Choroid plexus epithelial cell (primary cell): Measurements from ENCODE around the gene KANSL1L.
A peak's percentile ranks its signal among the peaks of the same experiment; 100 is the strongest.
"Not testable (repeated sequence)": the region's sequence is repeated elsewhere in the genome, so short reads cannot be mapped to it uniquely, and the experiment has no call there.

Source experiments
- DNase-seq: peaks from one replicate; pipeline ENCODE4 v3.0.0-alpha.2; 2010; ENCODE audit warnings: low read depth
- H3K4me3 ChIP-seq: 2 replicates; pipeline ENCODE4 v1.5.1; 2011; ENCODE audit warnings: low read depth, mild to moderate bottlenecking, control low read depth, low read length, moderate library complexity
- TF ChIP-seq, protein P1 (sequence below): conservative IDR thresholded peaks from 2 replicates; pipeline ENCODE4 v1.5.1; 2011; ENCODE audit warnings: low read depth, mild to moderate bottlenecking, control low read depth, inconsistent platforms, low read length, moderate library complexity

KANSL1L gene

DNA sequence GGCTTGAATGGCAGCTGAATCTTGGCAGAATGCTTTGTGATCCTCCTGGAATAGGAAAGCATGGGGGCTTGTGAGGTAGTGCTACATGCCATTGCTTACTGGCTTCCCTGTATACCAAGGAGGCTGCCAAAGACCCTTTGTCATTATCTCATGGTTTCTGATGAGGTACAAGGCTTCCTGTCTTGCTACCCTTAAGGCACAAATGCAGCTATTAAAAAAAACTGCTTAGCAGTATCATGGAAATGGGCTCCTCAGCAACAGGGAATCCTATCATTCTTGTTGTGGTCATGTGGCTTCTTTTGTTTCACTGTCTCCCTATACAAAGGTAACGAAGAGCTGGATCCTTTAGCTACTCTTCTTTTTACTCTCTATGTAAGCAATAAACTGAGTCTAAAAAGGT, 6.6 kb upstream of the KANSL1L start:
- TF ChIP-seq, protein P1, sequence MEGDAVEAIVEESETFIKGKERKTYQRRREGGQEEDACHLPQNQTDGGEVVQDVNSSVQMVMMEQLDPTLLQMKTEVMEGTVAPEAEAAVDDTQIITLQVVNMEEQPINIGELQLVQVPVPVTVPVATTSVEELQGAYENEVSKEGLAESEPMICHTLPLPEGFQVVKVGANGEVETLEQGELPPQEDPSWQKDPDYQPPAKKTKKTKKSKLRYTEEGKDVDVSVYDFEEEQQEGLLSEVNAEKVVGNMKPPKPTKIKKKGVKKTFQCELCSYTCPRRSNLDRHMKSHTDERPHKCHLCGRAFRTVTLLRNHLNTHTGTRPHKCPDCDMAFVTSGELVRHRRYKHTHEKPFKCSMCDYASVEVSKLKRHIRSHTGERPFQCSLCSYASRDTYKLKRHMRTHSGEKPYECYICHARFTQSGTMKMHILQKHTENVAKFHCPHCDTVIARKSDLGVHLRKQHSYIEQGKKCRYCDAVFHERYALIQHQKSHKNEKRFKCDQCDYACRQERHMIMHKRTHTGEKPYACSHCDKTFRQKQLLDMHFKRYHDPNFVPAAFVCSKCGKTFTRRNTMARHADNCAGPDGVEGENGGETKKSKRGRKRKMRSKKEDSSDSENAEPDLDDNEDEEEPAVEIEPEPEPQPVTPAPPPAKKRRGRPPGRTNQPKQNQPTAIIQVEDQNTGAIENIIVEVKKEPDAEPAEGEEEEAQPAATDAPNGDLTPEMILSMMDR = no peak
- no peak overlapping the region for H3K4me3 ChIP-seq
- no peak for DNase-seq

DNA sequence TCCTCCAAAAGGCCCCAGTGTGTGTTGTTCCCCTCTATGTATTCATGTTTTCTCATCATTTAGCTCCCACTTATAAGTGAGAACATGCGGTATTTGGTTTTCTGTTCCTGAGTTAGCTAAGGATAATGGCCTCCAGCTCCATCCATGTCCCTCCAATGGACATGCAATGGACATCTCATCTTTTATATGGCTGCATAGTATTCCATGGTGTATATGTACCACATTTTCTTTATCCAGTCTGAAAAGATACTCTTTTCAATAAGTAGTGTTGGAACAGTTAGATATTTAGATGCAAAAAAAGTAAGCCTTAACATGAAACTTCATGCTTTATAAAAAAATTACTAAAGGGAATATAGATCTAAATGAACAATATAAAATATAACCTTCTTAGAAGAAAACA, 5.9 kb upstream of the KANSL1L start:
- H3K4me3 ChIP-seq, DNase-seq: not testable (repeated sequence)

DNA sequence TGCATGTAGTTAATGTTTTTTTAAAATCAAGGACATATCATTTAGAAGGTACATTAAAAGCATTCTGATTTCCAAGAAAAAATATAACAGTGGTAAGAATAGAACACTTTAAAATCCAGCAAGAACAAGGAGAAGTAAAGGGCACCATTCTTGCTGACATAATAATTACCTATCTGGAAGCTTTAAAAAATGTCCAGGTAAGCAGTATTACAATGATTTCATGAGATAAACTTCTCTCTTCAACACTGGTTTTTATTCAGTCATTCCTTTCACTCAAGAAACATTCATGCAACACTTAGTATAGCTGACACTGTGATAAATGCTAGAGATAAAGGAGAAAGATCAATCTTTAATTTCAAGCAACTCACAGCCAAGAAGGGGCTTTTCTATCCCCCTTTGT, 2.9 kb upstream of the KANSL1L start:
- TF ChIP-seq, protein P1 = no peak
- H3K4me3 ChIP-seq = no peak overlapping the region
- no peak for DNase-seq

DNA sequence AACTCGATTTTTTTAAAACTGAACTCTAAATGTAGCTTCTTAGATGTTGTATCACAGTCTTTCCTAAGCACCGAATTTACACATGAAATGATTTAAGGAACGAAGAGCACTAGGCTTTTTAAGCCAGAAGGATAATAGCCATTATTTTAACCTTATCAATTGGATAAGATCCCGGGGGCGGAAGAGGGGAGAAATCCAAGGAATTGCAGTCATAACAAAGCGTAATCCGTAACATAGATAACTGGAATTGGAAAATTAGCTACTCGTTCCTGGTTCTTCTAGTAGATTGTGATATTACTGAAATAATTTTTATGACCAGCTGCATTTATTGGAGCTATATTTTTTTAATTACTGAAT, 988 bp upstream of the KANSL1L start:
- no peak for DNase-seq
- H3K4me3 ChIP-seq = peak overlapping the region; percentile 86
- TF ChIP-seq, protein P1 = no peak

DNA sequence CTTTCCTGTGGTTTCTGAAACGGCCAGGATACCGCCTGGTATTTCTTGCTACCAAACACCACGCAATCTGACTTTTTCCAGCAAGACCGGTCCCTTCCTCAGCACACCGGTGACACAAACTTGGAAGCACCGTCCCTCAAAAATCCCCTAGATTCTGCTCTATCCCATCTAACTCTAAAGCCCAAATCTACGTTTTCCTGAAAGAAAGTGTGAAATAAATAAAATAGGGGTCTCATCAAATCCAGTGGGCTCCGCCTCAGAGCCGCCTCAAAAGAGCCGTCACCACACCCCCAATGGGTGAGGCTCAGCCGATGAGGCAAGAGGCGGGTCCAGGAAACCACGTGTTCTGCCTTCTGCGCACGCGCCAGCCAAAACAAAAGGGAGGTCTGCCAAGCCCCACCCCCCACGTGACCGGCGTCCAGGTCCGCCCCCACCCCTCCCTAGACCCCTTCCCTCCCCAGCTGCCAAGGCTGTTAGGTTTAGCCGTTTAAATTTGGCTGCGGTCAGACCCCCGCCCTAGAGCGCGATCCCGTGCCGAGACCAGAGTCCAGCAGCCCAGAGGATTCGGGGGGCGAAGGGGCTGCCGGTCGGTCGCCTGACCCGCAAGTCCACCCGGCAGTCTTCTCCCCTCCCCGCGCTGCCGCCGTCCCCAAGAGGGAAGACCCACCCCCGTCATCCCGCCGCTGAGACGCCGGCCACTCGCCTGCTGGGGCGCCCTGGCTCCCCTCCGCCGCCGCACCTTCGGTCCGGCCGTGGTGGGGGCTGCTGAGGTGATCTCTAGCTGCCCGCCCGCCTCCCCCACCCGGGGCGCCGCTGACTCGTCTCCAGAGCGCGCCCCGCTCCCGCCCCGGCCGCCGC, 534 bp downstream of the KANSL1L start:
- TF ChIP-seq, protein P1 = no peak
- H3K4me3 ChIP-seq = peak overlapping the region; percentile 86
- peak; percentile 98 for DNase-seq

DNA sequence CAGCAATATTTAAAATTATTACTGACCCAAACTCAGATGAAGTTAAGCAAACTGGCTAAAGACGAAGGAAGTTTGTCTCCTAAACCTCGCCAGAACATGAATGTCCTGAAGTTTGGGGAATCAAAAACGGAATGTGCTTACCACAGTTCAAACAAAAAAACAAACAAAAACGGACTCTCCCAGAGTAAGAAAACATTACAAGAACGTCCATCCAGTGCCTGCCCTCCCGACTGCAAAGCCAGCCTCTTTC, 1.1 kb downstream of the KANSL1L start:
- TF ChIP-seq, protein P1 = no peak
- peak overlapping the region; percentile 86 for H3K4me3 ChIP-seq
- DNase-seq = no peak

DNA sequence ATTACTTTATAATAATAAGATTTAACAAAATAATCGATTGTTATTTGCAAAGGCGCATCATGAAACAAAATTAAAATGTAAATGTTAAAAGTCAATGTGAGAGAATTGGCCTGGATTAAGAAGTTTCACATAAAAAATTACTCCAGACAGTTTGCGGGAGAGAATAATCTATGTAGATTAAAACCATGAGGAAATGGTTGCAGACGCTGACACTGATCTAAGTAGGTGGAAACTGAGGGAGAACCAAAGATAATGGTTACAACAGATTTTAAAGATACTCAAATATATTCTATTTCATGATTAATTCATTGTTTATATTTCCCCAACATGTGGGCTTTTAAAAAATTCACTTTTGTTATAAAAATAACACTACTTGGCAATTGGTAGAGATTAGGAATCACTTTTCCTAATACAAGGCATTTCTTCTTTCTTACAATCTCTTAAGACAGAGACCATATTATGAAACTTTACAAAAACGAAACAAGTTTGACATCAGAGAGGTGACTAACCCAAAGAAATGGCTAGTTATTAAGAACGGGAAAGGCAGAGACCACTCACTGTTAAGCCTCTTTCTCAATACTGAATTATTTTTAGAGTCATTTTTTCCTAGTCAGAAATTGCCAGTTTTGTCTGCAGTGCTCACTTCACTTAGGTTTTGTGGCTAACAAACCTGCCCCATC, 1.6 kb downstream of the KANSL1L start:
- peak overlapping the region; percentile 86 for H3K4me3 ChIP-seq
- DNase-seq = peak; percentile 89
- TF ChIP-seq, protein P1 = no peak
